RWPE2 (cell line): ENCODE results near the gene SH2D3C.

Experiments used
- ATAC-seq: fragments of 200-7000 bp; cut with Tn5 transposase; 3 replicates; pipeline ENCODE4 v1.9.1; 2021; ENCODE audit warnings: low read depth
- DNase-seq: peaks from one replicate; pipeline ENCODE4 v3.0.0-alpha.2; 2020; ENCODE audit warnings: low spot score
- H3K27ac ChIP-seq: fragments of 450-650 bp; 2 replicates; pipeline ENCODE4 v1.5.1; 2017; ENCODE audit warnings: mild to moderate bottlenecking; ENCODE audit not compliant: poor library complexity, severe bottlenecking
- H3K27me3 ChIP-seq: fragments of 250-450 bp; sonication (Bioruptor Pico); 2 replicates; pipeline ENCODE4 v1.5.1; 2021; ENCODE audit warnings: mild to moderate bottlenecking, moderate library complexity; ENCODE audit not compliant: insufficient read depth, poor library complexity, severe bottlenecking
- H3K36me3 ChIP-seq: fragments of 250-450 bp; sonication (Bioruptor Pico); 2 replicates; pipeline ENCODE4 v1.5.1; 2020; ENCODE audit warnings: low read depth, mild to moderate bottlenecking, moderate library complexity
- H3K4me1 ChIP-seq: fragments of 250-450 bp; sonication (Bioruptor Pico); 2 replicates; pipeline ENCODE4 v1.5.1; 2021; ENCODE audit warnings: mild to moderate bottlenecking, moderate library complexity; ENCODE audit not compliant: insufficient read depth, poor library complexity, severe bottlenecking
- H3K4me3 ChIP-seq: fragments of 250-450 bp; sonication (Bioruptor Pico); 2 replicates; pipeline ENCODE4 v1.5.1; 2021; ENCODE audit warnings: mild to moderate bottlenecking, moderate library complexity; ENCODE audit not compliant: severe bottlenecking
- H3K9me3 ChIP-seq: fragments of 250-450 bp; sonication (Bioruptor Pico); 2 replicates; pipeline ENCODE4 v1.5.1; 2021; ENCODE audit warnings: mild to moderate bottlenecking, moderate library complexity; ENCODE audit not compliant: severe bottlenecking
- TF ChIP-seq, protein P1 (sequence below): fragments of 450-650 bp; IDR thresholded peaks from one replicate; pipeline ENCODE4 v1.5.1; 2017; ENCODE audit warnings: mild to moderate bottlenecking, moderate library complexity; ENCODE audit not compliant: poor library complexity, severe bottlenecking

Gene SH2D3C

DNA sequence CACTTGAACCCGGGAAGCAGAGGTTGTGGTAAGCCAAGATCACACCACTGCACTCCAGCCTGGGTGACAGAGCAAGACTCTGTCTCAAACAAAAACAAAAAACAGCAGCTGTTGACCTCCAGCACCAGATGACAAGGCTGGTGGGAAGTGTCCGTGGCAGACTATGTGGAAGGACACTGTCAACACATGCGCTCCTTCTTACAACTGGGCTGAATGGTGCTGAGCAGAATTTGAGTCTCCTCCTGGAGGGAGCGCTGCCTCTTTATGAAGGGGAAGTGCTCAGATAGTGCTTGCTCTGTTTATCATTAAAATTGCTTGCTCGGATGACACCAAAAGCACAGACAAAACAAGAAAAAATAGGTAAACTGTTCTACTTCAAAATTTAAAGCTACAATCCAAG, 80.9 kb downstream of the SH2D3C start:
- Histone ChIP-seq H3K36me3 (no peaks in the 10 kb centered on the region), H3K4me3 (no peak overlapping the region), H3K4me1 (no peaks in the 10 kb centered on the region), H3K27me3 (no peaks in the 10 kb centered on the region), H3K9me3 (no peaks in the 10 kb centered on the region), H3K27ac (no peak overlapping the region)
- no peak for DNase-seq
- TF ChIP-seq, protein P1, sequence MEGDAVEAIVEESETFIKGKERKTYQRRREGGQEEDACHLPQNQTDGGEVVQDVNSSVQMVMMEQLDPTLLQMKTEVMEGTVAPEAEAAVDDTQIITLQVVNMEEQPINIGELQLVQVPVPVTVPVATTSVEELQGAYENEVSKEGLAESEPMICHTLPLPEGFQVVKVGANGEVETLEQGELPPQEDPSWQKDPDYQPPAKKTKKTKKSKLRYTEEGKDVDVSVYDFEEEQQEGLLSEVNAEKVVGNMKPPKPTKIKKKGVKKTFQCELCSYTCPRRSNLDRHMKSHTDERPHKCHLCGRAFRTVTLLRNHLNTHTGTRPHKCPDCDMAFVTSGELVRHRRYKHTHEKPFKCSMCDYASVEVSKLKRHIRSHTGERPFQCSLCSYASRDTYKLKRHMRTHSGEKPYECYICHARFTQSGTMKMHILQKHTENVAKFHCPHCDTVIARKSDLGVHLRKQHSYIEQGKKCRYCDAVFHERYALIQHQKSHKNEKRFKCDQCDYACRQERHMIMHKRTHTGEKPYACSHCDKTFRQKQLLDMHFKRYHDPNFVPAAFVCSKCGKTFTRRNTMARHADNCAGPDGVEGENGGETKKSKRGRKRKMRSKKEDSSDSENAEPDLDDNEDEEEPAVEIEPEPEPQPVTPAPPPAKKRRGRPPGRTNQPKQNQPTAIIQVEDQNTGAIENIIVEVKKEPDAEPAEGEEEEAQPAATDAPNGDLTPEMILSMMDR = no peak
- ATAC-seq = no peak

DNA sequence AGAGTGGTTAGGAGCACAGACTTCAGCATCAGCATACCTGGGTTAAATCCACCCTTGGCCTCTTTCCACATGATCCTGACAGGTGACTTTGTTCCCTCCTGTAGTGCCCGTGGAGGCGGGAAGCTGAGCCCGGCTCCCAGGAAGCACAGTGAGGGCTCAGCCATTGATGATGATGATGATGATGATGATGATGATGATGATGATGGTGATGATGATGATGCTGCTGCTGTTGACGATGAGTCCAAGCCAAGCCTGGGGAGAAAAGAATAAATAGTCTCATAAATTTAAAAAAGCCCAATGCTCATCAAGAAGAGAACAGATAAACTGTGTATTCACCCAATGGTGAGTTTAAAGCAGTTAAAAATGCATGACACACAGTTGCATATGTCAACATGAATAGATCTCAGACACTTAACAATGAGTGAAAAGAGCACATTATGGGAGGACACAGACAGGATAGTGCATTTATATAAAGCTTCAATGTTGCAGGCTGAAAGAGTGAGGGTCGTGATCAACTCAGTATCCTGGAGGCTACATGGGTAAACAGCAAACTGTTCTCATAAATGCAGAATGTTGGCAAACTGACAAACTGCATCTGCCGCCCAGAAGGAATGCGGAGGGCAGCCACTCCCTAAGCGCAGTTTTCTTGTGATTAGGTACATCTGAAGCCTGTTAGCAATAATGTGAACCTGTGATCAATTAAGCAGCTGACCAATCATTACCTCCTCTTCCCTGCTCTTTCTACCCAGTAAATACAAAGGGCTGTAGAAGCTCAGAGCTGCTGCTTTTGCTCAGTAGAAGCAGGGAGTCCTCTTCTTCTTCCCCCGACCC, 83.4 kb downstream of the SH2D3C start:
- Histone ChIP-seq H3K4me1 (no peaks in the 10 kb centered on the region), H3K27me3 (no peaks in the 10 kb centered on the region), H3K36me3 (no peaks in the 10 kb centered on the region), H3K9me3 (no peaks in the 10 kb centered on the region), H3K4me3 (no peak overlapping the region), H3K27ac (no peak overlapping the region)
- ATAC-seq = no peak
- TF ChIP-seq, protein P1 = no peak
- DNase-seq = no peak

DNA sequence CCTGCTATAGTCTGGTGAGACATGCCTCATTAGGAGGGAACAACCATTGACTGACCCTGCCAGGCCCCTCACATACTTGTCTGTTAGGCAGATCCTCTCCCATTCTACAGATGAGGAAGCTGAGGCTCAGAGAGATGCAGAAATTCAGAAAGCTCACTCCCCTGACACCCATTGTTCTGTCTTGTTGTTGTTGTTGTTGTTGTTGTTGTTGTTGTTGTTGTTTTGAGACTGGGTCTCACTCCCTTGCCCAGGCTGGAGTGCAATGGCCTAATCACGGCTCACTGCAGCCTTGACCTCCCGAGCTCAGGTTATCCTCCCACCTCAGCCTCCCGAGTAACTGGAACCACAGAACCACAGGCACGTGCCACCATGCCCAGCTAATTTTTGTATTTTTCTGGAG, 84.8 kb downstream of the SH2D3C start:
- Histone ChIP-seq H3K9me3 (no peaks in the 10 kb centered on the region), H3K27me3 (no peaks in the 10 kb centered on the region), H3K27ac (no peak overlapping the region), H3K4me1 (no peaks in the 10 kb centered on the region), H3K36me3 (no peaks in the 10 kb centered on the region), H3K4me3 (no peak overlapping the region)
- DNase-seq (no peak), ATAC-seq (no peak)
- TF ChIP-seq, protein P1 = no peak

DNA sequence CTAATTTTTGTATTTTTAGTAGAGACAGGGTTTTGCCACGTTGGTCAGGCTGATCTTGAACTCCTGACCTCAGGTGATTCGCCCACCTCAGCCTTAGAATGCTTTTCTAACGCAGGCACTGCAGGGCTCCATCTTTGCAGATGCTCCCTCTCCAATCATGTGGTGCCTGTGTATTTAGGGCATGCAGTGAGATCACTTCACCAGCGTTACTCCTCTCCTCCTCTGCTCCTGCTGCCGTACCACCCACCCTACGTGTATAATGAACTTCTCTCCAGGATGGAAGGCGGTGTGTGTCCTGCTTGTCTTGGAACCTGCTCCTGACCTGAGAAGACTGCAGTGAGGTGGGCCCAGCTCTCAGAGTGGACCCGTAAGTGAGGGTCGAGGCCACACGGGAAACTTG, 85.3 kb downstream of the SH2D3C start:
- TF ChIP-seq, protein P1 = no peak
- no peaks in the 10 kb centered on the region for H3K9me3 ChIP-seq
- H3K27ac ChIP-seq = no peak overlapping the region
- DNase-seq (no peak), ATAC-seq (no peak)
- no peaks in the 10 kb centered on the region for H3K27me3 ChIP-seq
- no peaks in the 10 kb centered on the region for H3K4me1 ChIP-seq
- no peaks in the 10 kb centered on the region for H3K36me3 ChIP-seq
- no peak overlapping the region for H3K4me3 ChIP-seq

DNA sequence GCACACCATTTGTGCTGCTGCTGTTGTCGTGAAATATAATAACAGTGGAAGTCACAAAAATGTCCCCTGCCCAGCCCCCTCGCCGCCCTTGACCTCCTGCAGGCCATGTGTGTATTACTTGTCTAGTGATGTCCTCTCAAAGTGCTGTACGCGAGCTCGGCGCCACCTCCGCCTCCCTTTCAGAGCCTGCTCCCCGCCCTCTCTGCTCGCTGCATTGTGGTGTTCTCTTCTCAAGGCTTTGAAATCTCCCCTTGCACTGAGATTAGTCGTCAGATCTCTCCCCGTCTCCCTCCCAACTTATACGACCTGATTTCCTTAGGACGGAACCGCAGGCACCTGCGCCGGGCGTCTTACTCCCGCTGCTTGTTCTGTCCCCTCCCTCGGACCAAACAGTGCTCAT, 86.4 kb downstream of the SH2D3C start:
- DNase-seq = no peak
- TF ChIP-seq, protein P1 = no peak
- no peaks in the 10 kb centered on the region for H3K9me3 ChIP-seq
- no peak overlapping the region for H3K4me3 ChIP-seq
- ATAC-seq = no peak
- H3K4me1 ChIP-seq = no peaks in the 10 kb centered on the region
- no peaks in the 10 kb centered on the region for H3K27me3 ChIP-seq
- no peak overlapping the region for H3K27ac ChIP-seq
- H3K36me3 ChIP-seq = no peaks in the 10 kb centered on the region
